Astrocyte of the spinal cord (primary cell): ENCODE results near the gene ERP27.
A peak's percentile ranks its signal among the peaks of the same experiment; 100 is the strongest.

Experiments
- DNase-seq: peaks from one replicate; pipeline ENCODE4 v3.0.0; 2011; ENCODE audit warnings: low read depth, low spot score
- H3K4me3 ChIP-seq: 2 replicates; pipeline ENCODE4 v1.5.1; 2011; ENCODE audit warnings: low read depth, mild to moderate bottlenecking, low read length, moderate library complexity
- in situ Hi-C: cut with HindIII; loops from 2 replicates; pipeline ENCODE4 v1.10.0; 2017; ENCODE audit warnings: low sequenced_read_pairs
- TF ChIP-seq, protein P1 (sequence below): IDR thresholded peaks from 2 replicates; pipeline ENCODE4 v1.5.1; 2012; ENCODE audit warnings: low read depth, mild to moderate bottlenecking, low read length, inconsistent platforms

The ERP27 gene

DNA sequence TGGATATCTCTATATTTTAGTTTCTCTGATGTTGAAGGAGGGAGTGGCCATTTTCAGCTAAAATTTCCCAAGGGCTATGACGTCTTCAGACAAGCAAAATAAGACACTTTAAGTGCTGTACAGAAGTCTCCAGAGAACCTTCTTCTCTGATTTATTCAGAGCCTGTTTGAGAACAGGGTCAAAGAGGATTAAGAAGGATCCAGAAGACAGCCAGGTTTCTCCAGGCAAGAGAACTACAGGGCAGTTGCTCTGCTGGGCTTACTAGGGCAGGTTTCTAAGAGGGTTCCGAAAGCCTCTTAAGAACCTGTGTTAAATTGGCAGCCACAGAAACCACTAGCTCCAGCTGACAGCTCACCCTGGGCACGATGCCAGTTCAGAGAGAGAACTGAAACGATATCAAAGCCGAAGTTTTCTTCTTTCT is 53.9 kb downstream of the ERP27 start:
- H3K4me3 ChIP-seq, result no peak overlapping the region
- in situ Hi-C loops, result no loop called here
- DNase-seq, result peak; percentile 87
- TF ChIP-seq, protein P1, sequence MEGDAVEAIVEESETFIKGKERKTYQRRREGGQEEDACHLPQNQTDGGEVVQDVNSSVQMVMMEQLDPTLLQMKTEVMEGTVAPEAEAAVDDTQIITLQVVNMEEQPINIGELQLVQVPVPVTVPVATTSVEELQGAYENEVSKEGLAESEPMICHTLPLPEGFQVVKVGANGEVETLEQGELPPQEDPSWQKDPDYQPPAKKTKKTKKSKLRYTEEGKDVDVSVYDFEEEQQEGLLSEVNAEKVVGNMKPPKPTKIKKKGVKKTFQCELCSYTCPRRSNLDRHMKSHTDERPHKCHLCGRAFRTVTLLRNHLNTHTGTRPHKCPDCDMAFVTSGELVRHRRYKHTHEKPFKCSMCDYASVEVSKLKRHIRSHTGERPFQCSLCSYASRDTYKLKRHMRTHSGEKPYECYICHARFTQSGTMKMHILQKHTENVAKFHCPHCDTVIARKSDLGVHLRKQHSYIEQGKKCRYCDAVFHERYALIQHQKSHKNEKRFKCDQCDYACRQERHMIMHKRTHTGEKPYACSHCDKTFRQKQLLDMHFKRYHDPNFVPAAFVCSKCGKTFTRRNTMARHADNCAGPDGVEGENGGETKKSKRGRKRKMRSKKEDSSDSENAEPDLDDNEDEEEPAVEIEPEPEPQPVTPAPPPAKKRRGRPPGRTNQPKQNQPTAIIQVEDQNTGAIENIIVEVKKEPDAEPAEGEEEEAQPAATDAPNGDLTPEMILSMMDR, result no peak

DNA sequence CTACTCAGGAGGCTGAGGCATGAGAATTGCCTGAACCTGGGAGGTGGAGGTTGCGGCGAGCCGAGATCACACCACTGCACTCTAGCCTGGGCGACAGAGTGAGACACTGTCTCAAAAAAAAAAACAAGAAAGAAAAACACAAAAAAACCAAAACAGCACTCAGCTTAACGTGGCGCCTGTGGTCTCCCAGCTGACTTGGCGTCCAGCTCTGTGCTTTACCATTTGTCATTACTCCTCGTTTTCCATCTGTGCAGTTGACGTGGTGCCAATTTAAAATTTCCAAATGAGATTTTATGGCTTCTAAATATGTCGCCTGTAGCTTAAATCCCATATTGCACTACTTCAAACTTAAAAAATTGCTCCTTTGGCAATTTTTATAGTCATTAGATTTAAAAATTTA is 54.7 kb downstream of the ERP27 start:
- no peak for DNase-seq
- in situ Hi-C loops, result no loop called here
- TF ChIP-seq, protein P1, result no peak
- H3K4me3 ChIP-seq, result no peak overlapping the region

DNA sequence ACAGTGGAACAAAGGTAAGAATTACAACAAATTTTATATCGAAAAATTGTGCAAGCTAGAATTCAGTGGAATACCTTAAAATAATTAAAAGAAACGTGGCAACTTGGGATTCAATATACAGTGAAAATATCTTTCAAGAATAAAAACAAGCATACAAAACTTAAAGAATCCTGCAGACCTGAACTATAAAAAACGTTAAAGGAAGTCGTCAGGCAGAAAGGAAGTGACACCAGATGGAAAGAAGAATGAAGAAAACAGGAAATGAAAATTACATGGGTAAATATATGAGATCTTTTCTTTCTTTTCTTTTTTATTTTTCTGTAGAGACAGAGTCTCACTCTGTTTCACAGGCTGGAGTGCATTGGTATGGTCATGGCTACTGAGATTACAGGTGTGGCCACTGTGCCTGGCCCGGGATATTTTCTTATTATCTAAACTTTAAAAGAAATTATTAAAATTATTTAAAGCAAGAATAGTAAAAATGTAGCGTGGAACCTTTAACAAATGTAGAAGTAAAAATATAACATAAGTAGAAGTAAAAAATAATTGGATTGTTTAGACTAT is 57.4 kb downstream of the ERP27 start:
- no peak overlapping the region for H3K4me3 ChIP-seq
- in situ Hi-C loops, result no loop called here
- DNase-seq, result no peak
- TF ChIP-seq, protein P1, result no peak

DNA sequence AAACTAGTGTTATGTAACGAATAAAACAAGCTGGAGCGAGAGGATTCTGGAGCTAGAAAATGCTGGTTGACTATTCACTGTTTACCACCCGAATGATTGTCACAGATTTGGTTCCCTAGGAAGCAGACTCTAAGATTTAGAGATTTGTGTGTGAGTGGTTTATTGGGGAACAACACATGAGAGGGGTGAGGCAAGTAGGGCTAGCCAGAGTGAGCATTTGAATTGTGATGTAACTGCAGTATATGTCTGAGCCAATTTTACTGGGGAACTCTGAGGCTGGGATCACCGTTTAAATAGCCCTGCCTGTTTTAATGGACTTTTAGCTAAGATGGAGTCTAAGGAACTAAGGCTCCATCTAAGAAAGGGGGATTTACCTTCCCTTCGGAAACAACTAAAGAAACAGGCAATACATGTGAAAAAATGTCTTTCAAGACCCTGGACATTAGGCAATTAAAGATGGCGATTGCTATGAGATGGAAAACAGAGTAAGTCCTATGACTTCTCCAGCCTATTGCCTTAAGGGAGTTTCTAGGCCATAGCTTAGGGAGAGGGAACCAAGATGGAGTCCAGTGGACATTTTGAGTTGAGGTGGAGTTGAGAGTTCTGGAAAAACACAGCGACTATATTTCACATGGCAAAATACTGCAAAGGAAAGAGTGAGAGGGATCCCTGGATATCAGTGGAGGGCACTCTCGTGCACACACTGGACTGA is 59.0 kb downstream of the ERP27 start:
- DNase-seq, result no peak
- no peak overlapping the region for H3K4me3 ChIP-seq
- TF ChIP-seq, protein P1, result no peak
- in situ Hi-C loops, result no loop called here

DNA sequence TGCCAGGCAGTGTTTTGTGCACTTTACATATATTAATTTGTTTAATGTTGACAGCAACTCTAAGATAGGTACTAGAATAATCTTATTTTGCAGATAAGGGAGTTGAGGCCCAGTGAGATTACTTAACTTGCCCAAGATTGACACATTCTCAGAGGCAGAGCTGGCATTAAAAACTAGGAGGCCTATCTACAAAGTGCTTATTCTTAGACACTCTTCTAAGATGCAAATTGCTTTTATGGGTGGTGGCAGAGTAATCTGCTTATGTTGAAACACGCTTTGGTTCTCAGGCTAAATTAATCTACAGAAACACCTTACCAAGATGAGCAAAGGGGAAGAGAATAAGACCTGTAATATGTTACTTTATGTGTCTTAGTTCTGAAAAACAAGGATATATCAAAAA is 59.8 kb downstream of the ERP27 start:
- no peak for DNase-seq
- H3K4me3 ChIP-seq, result no peak overlapping the region
- in situ Hi-C loops, result no loop called here
- TF ChIP-seq, protein P1, result no peak

DNA sequence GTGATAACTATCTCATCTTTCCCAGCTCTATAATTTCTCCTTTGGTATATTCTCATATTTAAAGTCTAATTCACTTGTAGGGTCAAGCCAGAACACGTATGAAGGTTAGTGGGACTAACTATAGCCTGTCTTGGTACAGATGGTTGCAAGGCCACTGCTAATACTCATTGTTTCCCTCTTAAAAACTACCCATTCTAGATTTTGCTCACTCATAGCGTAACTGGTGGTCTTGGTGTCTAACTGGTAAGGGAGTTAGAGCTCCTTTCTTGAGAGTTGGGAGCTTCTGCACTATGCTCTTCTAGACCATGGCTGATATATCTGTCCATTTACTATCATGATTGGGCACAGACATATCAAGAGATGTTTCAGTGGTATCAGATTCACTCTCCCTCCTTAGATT is 61.5 kb downstream of the ERP27 start:
- in situ Hi-C loops, result no loop called here
- no peak for DNase-seq
- TF ChIP-seq, protein P1, result no peak
- no peak overlapping the region for H3K4me3 ChIP-seq
